KBM-7 (cell line): ENCODE results near the gene AZGP1.
A peak's percentile ranks its signal among the peaks of the same experiment; 100 is the strongest.
"Not testable (repeated sequence)": the region's sequence is repeated elsewhere in the genome, so short reads cannot be mapped to it uniquely, and the experiment has no call there.

Experiments used
- DNase-seq: peaks from one replicate; pipeline ENCODE4 v3.0.0-alpha.2; 2015
- in situ Hi-C: fragments of 300-500 bp; cut with MboI; formaldehyde crosslinking; loops from 2 replicates; pipeline ENCODE4 v1.14.3; 2020; ENCODE audit warnings: low sequenced_read_pairs, low pct_unique_long_range_greater_than_20kb, mixed read lengths

Gene AZGP1

GRCh38 chr7:100003711-100004661 lies 28.2 kb upstream of the AZGP1 start:
- DNase-seq, result no peak
- in situ Hi-C loops, result no loop called here

DNA sequence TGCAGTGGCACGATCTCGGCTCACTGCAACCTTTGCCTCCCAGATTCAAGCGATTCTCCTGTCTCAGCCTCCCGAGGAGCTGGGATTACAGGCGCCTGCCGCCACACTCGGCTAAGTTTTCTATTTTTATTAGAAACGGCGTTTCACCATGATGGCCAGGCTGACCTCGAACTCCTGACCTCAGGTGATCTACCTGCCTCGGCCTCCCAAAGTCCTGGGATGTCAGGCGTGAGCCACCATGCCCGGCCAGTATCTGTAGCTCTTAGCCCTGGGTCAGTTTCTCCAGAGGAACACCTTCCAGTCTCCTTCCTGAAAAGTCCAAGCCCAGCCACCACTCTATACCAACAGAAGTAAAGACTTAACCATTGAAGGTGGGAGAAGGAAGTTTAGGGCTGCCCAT lies 24.4 kb upstream of the AZGP1 start:
- no peak for DNase-seq
- in situ Hi-C loops, result no loop called here

- DNase-seq, result no peak
- in situ Hi-C loops, result no loop called here
Measured at GRCh38 chr7:99997545-99998137, 21.8 kb upstream of the AZGP1 start.

DNA sequence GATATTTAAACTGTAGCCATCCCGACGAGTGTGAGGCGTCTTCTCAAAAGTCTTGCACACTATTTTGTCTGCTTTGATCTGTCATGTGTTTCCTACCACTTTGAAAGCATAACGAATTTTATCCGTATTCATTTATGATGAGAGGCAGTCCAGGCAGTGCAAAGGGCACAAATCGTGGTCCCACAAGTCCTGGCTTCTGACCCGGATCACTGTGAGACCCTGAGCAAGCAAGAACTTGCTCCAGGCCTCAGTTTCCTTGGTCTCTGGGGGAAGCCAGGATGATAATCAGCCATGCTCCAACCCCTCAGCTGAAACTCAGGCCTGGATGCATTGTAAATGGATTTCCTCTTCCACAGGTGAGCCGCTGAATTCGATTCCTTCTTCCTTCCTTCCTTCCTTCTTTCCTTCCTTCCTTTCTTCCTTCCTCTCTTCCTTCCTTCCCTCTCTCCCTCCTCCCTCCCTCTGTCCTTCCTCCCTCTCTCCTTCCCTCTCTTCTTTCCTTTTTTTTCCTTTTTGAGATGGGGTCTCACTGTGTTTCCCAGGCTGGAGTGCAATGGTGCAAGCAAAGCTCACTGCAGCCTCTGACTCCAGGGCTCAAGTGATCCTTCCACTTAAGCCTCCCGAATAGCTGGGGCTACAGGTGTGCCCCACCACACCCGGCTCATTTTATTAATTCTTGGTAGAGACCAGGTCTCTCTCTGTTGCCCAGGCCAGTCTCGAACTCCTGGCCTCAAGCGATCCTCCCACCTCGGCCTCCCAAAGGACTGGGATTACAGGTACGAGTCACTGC lies 21.1 kb upstream of the AZGP1 start:
- in situ Hi-C loops, result no loop called here
- DNase-seq, result no peak

DNA sequence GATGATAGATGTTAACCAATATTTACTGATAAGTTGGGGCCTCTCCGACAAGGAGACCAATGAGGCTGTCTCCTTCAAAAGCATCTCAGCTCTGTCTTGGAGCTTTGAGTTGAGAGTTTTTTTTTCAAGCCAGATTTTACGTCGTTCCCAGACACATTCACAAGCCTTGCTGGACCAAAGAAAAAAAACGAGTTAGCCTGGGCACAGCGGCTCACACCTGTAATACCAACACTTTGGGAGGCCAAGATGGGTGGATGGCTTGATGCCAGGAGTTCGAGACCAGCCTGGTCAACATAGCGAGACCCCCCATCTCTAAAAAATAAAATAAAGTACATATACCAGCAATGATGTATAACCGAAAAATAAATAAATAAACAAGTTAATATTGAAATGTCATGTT lies 19.0 kb upstream of the AZGP1 start:
- in situ Hi-C loops, result no loop called here
- DNase-seq, result no peak

DNA sequence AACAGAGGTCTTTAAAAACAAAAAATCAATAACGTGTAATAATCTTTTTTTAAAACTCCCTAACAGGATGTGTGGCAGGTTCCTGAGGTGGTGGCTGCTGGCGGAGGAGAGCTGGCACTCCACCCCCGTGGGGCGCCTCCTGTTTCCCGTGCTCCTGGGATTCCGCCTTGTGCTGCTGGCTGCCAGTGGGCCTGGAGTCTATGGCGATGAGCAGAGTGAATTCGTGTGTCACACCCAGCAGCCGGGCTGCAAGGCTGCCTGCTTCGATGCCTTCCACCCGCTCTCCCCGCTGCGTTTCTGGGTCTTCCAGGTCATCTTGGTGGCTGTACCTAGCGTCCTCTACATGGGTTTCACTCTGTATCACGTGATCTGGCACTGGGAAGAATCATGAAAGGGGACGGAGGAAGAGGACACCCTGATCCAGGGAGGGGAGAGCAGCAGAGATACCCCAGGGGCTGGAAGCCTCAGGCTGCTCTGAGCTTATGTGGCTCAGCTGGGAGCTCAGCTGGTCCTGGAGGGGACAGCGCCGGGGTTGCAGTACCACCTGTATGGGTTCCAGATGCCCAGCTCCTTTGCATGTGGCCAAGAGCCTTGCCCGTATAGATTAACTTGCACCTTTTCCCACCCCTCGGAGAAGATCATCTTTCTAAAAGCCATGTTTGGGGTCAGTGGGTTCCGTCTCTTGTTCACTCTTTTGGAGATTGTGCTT lies 16.7 kb upstream of the AZGP1 start:
- DNase-seq, result no peak
- in situ Hi-C loops, result no loop called here

GRCh38 chr7:99991543-99991942 lies 15.7 kb upstream of the AZGP1 start:
- DNase-seq, in situ Hi-C loops: not testable (repeated sequence)

GRCh38 chr7:99990460-99990852 lies 14.6 kb upstream of the AZGP1 start:
- in situ Hi-C loops, result no loop called here

GRCh38 chr7:99987846-99988245 lies 12.0 kb upstream of the AZGP1 start:
- no peak for DNase-seq
- in situ Hi-C loops, result no loop called here

More at GRCh38 chr7:99990460-99990852, 14.6 kb upstream of the AZGP1 start:
- no peak for DNase-seq

- in situ Hi-C loops, DNase-seq: not testable (repeated sequence)
Measured at GRCh38 chr7:99987306-99987705, 11.5 kb upstream of the AZGP1 start.

DNA sequence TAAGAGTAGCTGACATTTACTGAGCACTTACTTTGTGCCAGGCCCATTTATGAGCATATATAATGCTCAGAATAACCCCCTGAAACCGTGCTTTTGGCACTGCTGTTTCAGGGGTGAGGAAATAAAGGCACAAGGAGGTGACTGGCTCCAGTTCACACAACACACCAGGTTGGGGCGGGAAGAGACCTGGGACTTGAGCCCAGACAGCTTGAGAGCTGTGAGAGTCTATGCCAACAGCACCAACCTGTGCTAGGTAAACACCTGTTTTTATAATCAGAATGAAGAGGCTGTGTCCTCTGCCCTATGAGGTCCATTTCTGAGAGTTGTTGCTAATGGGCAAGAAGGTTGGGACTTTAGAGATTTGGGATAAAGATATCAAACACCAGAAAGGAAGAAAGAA lies 8.8 kb upstream of the AZGP1 start:
- in situ Hi-C loops, result no loop called here
- no peak for DNase-seq

DNA sequence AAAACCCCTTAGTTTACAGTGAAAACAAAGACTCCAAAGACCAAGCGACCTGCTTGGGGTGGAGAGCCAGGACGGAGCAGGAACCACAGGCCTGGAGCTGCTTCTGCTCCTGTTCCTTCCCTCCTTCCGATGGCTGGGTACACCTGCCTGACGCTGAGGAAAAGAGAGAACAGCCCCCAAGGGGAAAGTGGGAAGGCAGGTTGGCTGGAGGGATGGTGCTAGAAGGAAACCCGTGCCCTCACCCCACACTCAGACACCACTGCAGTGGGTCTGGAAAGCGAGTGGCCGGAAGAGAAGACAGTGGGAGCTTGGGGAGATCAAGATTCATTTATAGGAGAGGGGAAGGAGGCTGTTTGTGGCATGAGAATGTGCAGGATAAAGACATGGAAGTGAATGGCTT lies 5.2 kb upstream of the AZGP1 start:
- in situ Hi-C loops, DNase-seq: not testable (repeated sequence)

DNA sequence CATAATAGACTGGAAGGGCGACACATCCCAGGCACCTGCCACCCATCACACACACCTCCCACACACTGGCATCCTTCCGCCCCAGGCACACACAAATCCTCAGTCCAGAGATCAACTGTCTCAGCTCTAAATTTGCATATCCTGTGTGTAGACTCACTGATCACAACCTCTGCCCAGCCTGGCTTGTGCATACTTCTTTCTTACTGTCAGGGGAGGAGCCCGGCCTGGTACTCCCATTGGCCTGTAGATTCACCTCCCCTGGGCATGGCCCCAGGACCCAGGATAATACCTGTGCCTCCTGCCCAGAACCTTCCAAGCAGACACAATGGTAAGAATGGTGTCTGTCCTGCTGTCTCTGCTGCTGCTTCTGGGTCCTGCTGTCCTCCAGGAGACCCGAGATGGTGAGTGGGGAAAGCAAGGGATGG lies 4.6 kb upstream of the AZGP1 start:
- in situ Hi-C loops, DNase-seq: not testable (repeated sequence)

DNA sequence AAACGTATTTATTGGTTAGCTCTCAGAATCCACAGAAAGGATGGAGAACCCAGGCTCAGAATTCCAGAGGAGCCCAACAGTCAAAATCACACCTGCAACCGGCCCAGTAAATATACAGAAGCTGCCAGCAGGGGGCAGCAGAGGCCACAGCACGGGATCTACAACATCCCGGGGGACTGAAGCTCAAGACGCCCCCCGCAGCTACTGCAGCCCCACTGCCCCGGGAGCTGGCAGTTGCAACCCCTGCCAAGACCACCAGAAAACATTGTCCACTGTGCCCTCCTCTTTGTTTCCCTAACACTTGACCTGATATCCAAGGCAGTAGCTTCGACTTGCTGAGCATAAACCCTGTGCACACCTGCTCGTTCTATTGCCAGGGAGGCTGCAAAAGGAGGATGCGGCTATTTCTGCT lies 4.0 kb upstream of the AZGP1 start:
- in situ Hi-C loops, result not testable (repeated sequence)
- peak; percentile 43 for DNase-seq

DNA sequence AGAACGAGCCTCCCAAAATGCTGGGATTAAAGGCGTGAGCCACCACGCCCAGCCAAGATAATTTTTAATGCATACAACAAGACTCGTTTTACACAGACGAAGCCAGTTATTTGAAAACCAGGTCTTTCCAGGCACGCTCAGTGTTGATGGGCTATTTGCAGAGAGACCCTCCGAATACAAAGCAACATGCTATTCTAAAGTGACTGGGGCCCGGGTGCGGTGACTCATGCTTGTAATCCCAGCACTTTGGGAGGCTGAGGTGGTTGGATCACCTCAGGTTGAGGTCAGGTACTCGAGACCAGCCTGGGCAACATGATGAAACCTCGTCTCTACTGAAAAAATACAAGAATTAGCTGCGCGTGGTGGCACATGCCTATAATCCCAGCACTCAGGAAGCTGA lies 795 bp upstream of the AZGP1 start:
- in situ Hi-C loops, result no loop called here

GRCh38 chr7:99974681-99975080 lies 1.1 kb downstream of the AZGP1 start:
- in situ Hi-C loops, result no loop called here
- DNase-seq, result no peak

More for the DNA sequence above, 795 bp upstream of the AZGP1 start:
- no peak for DNase-seq

DNA sequence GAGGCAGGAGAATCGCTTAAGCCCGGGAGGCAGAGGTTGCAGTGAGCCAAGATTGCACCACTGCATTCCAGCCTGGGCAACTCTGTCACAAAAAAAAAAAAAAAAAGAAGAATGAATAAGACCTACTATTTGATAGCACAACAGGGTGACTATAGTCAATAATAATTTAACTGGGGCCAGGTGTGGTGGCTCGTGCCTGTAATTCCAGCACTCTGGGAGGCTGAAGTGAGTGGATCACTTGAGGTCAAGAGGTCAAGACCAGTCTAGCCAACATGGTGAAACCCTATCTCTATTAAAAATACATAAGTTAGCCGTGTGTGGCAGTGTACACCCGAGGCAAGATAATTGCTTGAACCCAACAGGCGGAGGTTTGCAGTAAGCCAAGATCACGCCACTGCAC lies 2.0 kb downstream of the AZGP1 start:
- DNase-seq, in situ Hi-C loops: not testable (repeated sequence)

DNA sequence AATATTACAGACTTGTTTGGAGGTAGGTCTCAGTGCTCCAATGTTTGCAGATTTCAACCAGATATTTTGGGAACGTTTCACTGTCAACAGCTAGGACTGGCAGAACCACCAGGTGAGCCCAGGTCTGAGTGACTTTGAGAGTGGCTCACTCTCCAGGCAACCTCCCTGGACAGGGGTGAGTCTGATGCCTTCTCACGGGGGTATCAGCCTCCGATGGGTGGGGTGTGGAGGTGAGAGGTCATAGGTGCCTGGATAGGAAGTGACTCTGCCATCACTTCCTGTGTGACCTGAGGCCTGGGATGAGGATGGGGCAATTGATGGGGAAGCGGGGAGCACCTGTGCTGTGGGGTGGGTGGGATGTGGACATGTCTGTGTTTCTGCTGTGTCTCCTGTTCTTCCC lies 4.6 kb downstream of the AZGP1 start:
- in situ Hi-C loops, result no loop called here

DNA sequence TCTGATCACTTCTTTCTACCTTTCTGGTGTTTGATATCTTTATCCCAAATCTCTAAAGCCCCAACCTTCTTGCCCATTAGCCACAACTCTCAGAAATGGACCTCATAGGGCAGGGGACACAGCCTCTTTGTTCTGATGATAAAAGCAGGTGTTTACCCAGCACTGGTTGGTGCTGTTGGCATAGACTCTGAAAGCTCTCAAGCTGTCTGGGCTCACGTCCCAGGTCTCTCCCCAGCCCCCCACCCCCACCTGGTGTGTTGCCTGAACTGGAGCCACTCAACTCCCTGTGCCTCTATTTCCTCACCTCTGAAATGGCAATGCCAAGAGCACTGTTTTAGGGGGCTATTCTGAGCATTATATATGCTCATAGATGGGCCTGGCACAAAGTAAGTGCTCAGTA lies 6.0 kb downstream of the AZGP1 start:
- DNase-seq, in situ Hi-C loops: not testable (repeated sequence)

More for the DNA sequence above, 4.6 kb downstream of the AZGP1 start:
- DNase-seq, result no peak
